H7 (cell line): ENCODE data around the gene PTPRD. TPM values are rescaled to one million over a fixed set of nuclear protein-coding genes. Genes with fewer than 3 reads are reported as not detected.
"Not testable (repeated sequence)": the region's sequence is repeated elsewhere in the genome, so short reads cannot be mapped to it uniquely, and the experiment has no call there.

Experiments
- DNase-seq: peaks from one replicate; pipeline ENCODE4 v3.0.0; 2012
- H3K27me3 ChIP-seq: 2 replicates; pipeline ENCODE4 v1.6.0; 2011; ENCODE audit warnings: mild to moderate bottlenecking, low read length; ENCODE audit not compliant: control insufficient read depth, insufficient read depth
- H3K36me3 ChIP-seq: replicated peaks from 2 replicates; pipeline ENCODE4 v1.5.1; 2011; ENCODE audit warnings: low read length; ENCODE audit not compliant: control insufficient read depth, insufficient read depth
- H3K4me3 ChIP-seq: 2 replicates; pipeline ENCODE4 v1.5.1; 2011; ENCODE audit warnings: low read depth, mild to moderate bottlenecking, control low read depth, low read length, moderate library complexity; ENCODE audit not compliant: insufficient read depth
- total RNA-seq: library from RNA; depleted of rRNA; stranded (reverse); fragments of >200 nt; shearing (Covaris generic); gene quantifications from 2 replicates; pipeline ENCODE4 v1.2.3, GENCODE V29; 2014

The PTPRD gene
- total RNA-seq, 1 experiment from 2014 or later: 21.5 TPM

- no peaks in the 10 kb centered on the region for H3K27me3 ChIP-seq
- H3K36me3 ChIP-seq: no peaks in the 10 kb centered on the region
- no peak for DNase-seq
Observed at GRCh38 chr9:8717146-8717545, 1895.7 kb downstream of the PTPRD start.

GRCh38 chr9:8715788-8716187, 1897.0 kb downstream of the PTPRD start:
- Histone ChIP-seq H3K4me3 (no peak overlapping the region), H3K36me3 (no peaks in the 10 kb centered on the region), H3K27me3 (no peaks in the 10 kb centered on the region)
- no peak for DNase-seq

More at GRCh38 chr9:8717146-8717545, 1895.7 kb downstream of the PTPRD start:
- H3K4me3 ChIP-seq: no peak overlapping the region

GRCh38 chr9:8713811-8714165, 1899.0 kb downstream of the PTPRD start:
- Histone ChIP-seq H3K27me3 (no peaks in the 10 kb centered on the region), H3K4me3 (no peak overlapping the region), H3K36me3 (no peaks in the 10 kb centered on the region)
- no peak for DNase-seq

GRCh38 chr9:8713149-8713810, 1899.5 kb downstream of the PTPRD start:
- DNase-seq: no peak
- H3K36me3 ChIP-seq: no peaks in the 10 kb centered on the region
- no peak overlapping the region for H3K4me3 ChIP-seq
- no peaks in the 10 kb centered on the region for H3K27me3 ChIP-seq

- no peak overlapping the region for H3K4me3 ChIP-seq
- H3K27me3 ChIP-seq: no peaks in the 10 kb centered on the region
- no peaks in the 10 kb centered on the region for H3K36me3 ChIP-seq
- DNase-seq: no peak
Observed at GRCh38 chr9:8709731-8710130, 1903.1 kb downstream of the PTPRD start.

- Histone ChIP-seq H3K4me3 (no peak overlapping the region), H3K36me3 (no peaks in the 10 kb centered on the region), H3K27me3 (no peaks in the 10 kb centered on the region)
- no peak for DNase-seq
Observed at GRCh38 chr9:8708728-8709127, 1904.1 kb downstream of the PTPRD start.

- Histone ChIP-seq H3K27me3 (no peaks in the 10 kb centered on the region), H3K4me3 (no peak overlapping the region), H3K36me3 (no peaks in the 10 kb centered on the region)
- no peak for DNase-seq
Observed at GRCh38 chr9:8706998-8707397, 1905.8 kb downstream of the PTPRD start.

GRCh38 chr9:8706531-8706930, 1906.3 kb downstream of the PTPRD start:
- no peaks in the 10 kb centered on the region for H3K27me3 ChIP-seq
- H3K4me3 ChIP-seq: no peak overlapping the region
- H3K36me3 ChIP-seq: no peaks in the 10 kb centered on the region
- DNase-seq: no peak

GRCh38 chr9:8705861-8706260, 1906.9 kb downstream of the PTPRD start:
- no peaks in the 10 kb centered on the region for H3K27me3 ChIP-seq
- DNase-seq: no peak
- no peaks in the 10 kb centered on the region for H3K36me3 ChIP-seq
- H3K4me3 ChIP-seq: no peak overlapping the region

GRCh38 chr9:8703904-8704303, 1908.9 kb downstream of the PTPRD start:
- no peaks in the 10 kb centered on the region for H3K27me3 ChIP-seq
- no peaks in the 10 kb centered on the region for H3K36me3 ChIP-seq
- no peak overlapping the region for H3K4me3 ChIP-seq
- DNase-seq: no peak

- no peak for DNase-seq
- H3K27me3 ChIP-seq: no peaks in the 10 kb centered on the region
- no peak overlapping the region for H3K4me3 ChIP-seq
- H3K36me3 ChIP-seq: no peaks in the 10 kb centered on the region
Observed at GRCh38 chr9:8701904-8702303, 1910.9 kb downstream of the PTPRD start.

- H3K4me3 ChIP-seq, H3K27me3 ChIP-seq, H3K36me3 ChIP-seq, DNase-seq: not testable (repeated sequence)
Observed at GRCh38 chr9:8697565-8697964, 1915.2 kb downstream of the PTPRD start.

GRCh38 chr9:8696516-8696915, 1916.3 kb downstream of the PTPRD start:
- DNase-seq: no peak
- H3K36me3 ChIP-seq: no peaks in the 10 kb centered on the region
- no peak overlapping the region for H3K4me3 ChIP-seq
- no peaks in the 10 kb centered on the region for H3K27me3 ChIP-seq

GRCh38 chr9:8694983-8695588, 1917.7 kb downstream of the PTPRD start:
- Histone ChIP-seq H3K27me3 (no peaks in the 10 kb centered on the region), H3K36me3 (no peaks in the 10 kb centered on the region), H3K4me3 (no peak overlapping the region)
- no peak for DNase-seq

- H3K36me3 ChIP-seq: no peaks in the 10 kb centered on the region
- no peaks in the 10 kb centered on the region for H3K27me3 ChIP-seq
- DNase-seq: no peak
- no peak overlapping the region for H3K4me3 ChIP-seq
Observed at GRCh38 chr9:8693464-8693863, 1919.3 kb downstream of the PTPRD start.

GRCh38 chr9:8686516-8686915, 1926.3 kb downstream of the PTPRD start:
- Histone ChIP-seq H3K27me3 (no peaks in the 10 kb centered on the region), H3K36me3 (no peaks in the 10 kb centered on the region), H3K4me3 (no peak overlapping the region)
- DNase-seq: no peak
